ENCODE measurements around the gene IPO11. TPM values are rescaled to one million over a fixed set of nuclear protein-coding genes. Genes with fewer than 3 reads are reported as not detected.

The IPO11 gene
- total and polyA plus RNA-seq, 2 of the 4 experiments (the other 2 are of a cell fraction) = 12.6 to 40.0 TPM

DNA sequence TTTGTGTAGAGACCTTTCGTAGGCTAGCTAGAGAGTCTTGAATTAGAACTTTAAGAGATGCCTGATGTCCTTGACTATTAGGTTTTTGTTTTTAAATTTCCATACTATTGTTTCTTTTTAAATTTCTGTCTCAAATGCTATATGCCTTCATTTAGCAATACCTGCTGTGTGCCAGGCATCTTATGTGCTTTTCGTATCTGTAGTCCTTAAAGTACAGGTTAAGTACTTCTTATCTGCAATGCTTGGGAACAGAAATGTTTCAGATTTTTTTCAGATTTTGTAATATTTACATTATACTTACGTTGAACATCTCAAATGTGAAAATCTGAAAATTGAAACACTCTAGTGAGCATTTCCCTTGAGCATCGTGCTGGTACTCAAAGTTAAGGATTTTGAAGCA lies 49.0 kb downstream of the IPO11 start:
- Histone ChIP-seq H3K27me3 (ENCODE audit: control insufficient read depth, insufficient read depth, low read length) (no peaks in the 10 kb centered on the region), H3K18ac (ENCODE audit: low read depth, low read length) (no peak overlapping the region), H3K4me2 (ENCODE audit: low read depth, low read length) (no peak overlapping the region), H4K8ac (ENCODE audit: low read depth in 2 of 2, low read length in 2 of 2) (no peak overlapping the region), H3K9me3 (ENCODE audit: control insufficient read depth, insufficient read depth, low read length) (no peaks in the 10 kb centered on the region), H4K91ac (ENCODE audit: insufficient read depth, low read depth, low read length) (no peak overlapping the region), H2AK9ac (replicated peaks; ENCODE audit: low read depth, low read length, poor library complexity) (no peak overlapping the region), H3K56ac (ENCODE audit: extremely low read depth, insufficient read depth, low read length) (no peak overlapping the region), H3K36me3 (ENCODE audit: control insufficient read depth, insufficient read depth, low read length) (no peaks in the 10 kb centered on the region), H3K4ac (ENCODE audit: low read depth, low read length) (no peak overlapping the region), H2AK5ac (ENCODE audit: low read depth, low read length) (no peak overlapping the region), H4K20me1 (ENCODE audit: insufficient read depth, low read length) (peaks cover 4% of the 10 kb centered on the region), H2BK120ac (ENCODE audit: low read depth, low read length) (no peak overlapping the region), H3K23ac (ENCODE audit: low read depth, low read length) (no peak overlapping the region), H3K9me1 (ENCODE audit: insufficient read depth, low read length) (peaks cover 2% of the 10 kb centered on the region; the same call in 1 of the 2 replicates), H2BK5ac (ENCODE audit: low read depth, low read length, poor library complexity, severe bottlenecking) (no peak overlapping the region), H3K4me1 (ENCODE audit: control insufficient read depth, insufficient read depth, low read length) (peaks cover 8% of the 10 kb centered on the region; the same call in 1 of the 2 replicates), H3K14ac (replicated peaks; ENCODE audit: low read depth, low read length) (no peak overlapping the region), H3K4me3 (ENCODE audit: insufficient read depth, low read depth, low read length) (no peak overlapping the region), H2BK15ac (ENCODE audit: low read depth, low read length) (no peak overlapping the region), H2AFZ (replicated peaks; ENCODE audit: low read length, poor library complexity) (no peak overlapping the region), H3K79me1 (ENCODE audit: low read depth in 1 of 2, low read length in 2 of 2) (peaks cover 12 to 29% of the 10 kb centered on the region in 2 experiments; a peak in 3 of 4 replicates), H3K9ac (ENCODE audit: low read depth, low read length) (no peak overlapping the region), H2BK20ac (ENCODE audit: low read depth, low read length) (no peak overlapping the region), H3K27ac (ENCODE audit: insufficient read depth, low read length) (no peak overlapping the region), H4K5ac (ENCODE audit: low read depth, low read length) (no peak overlapping the region)
- ChIA-PET POLR2A (ENCODE audit: unreplicated experiment) (no interaction called here), CTCF (no interaction called here)
- TF ChIP-seq, protein P1, sequence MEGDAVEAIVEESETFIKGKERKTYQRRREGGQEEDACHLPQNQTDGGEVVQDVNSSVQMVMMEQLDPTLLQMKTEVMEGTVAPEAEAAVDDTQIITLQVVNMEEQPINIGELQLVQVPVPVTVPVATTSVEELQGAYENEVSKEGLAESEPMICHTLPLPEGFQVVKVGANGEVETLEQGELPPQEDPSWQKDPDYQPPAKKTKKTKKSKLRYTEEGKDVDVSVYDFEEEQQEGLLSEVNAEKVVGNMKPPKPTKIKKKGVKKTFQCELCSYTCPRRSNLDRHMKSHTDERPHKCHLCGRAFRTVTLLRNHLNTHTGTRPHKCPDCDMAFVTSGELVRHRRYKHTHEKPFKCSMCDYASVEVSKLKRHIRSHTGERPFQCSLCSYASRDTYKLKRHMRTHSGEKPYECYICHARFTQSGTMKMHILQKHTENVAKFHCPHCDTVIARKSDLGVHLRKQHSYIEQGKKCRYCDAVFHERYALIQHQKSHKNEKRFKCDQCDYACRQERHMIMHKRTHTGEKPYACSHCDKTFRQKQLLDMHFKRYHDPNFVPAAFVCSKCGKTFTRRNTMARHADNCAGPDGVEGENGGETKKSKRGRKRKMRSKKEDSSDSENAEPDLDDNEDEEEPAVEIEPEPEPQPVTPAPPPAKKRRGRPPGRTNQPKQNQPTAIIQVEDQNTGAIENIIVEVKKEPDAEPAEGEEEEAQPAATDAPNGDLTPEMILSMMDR (conservative IDR thresholded peaks at IDR 0.05; ENCODE audit: low read depth, low read length) = no peak
- TF ChIP-seq MAFK (IDR thresholded peaks at IDR 0.05; ENCODE audit: low read depth, low read length) = no peak
- no peak for TF ChIP-seq MAZ (IDR thresholded peaks at IDR 0.05; ENCODE audit: borderline replicate concordance, low read depth, low read length)
- no peak for TF ChIP-seq RCOR1 (IDR thresholded peaks at IDR 0.05; ENCODE audit: insufficient replicate concordance, low read length)
- no peak for TF ChIP-seq NFE2L2 (IDR thresholded peaks at IDR 0.05; ENCODE audit: low read depth, low read length)
- no peak for TF ChIP-seq CEBPB (IDR thresholded peaks at IDR 0.05; ENCODE audit: low read depth, low read length)
- TF ChIP-seq, protein P2, sequence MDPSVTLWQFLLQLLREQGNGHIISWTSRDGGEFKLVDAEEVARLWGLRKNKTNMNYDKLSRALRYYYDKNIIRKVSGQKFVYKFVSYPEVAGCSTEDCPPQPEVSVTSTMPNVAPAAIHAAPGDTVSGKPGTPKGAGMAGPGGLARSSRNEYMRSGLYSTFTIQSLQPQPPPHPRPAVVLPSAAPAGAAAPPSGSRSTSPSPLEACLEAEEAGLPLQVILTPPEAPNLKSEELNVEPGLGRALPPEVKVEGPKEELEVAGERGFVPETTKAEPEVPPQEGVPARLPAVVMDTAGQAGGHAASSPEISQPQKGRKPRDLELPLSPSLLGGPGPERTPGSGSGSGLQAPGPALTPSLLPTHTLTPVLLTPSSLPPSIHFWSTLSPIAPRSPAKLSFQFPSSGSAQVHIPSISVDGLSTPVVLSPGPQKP (IDR thresholded peaks at IDR 0.05; ENCODE audit: borderline replicate concordance, low read depth, low read length) = no peak
- no peak for TF ChIP-seq BHLHE40 (IDR thresholded peaks at IDR 0.05; ENCODE audit: low read depth, low read length)
- no peak for TF ChIP-seq MXI1 (IDR thresholded peaks at IDR 0.05; ENCODE audit: borderline replicate concordance, low read depth, low read length)
- no peak for TF ChIP-seq POLR2A (IDR thresholded peaks at IDR 0.05; ENCODE audit: low read depth, low read length)
- no peak for TF ChIP-seq CHD1 (IDR thresholded peaks at IDR 0.05; ENCODE audit: low read depth, low read length)
- TF ChIP-seq, protein P3, sequence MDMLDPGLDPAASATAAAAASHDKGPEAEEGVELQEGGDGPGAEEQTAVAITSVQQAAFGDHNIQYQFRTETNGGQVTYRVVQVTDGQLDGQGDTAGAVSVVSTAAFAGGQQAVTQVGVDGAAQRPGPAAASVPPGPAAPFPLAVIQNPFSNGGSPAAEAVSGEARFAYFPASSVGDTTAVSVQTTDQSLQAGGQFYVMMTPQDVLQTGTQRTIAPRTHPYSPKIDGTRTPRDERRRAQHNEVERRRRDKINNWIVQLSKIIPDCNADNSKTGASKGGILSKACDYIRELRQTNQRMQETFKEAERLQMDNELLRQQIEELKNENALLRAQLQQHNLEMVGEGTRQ (IDR thresholded peaks at IDR 0.05; ENCODE audit: low read depth, low read length) = no peak
- TF ChIP-seq RFX5 (IDR thresholded peaks at IDR 0.05; ENCODE audit: low read depth, low read length) = no peak
- no peak for TF ChIP-seq FOS (IDR thresholded peaks at IDR 0.05; ENCODE audit: low read depth, low read length)
- TF ChIP-seq RAD21 (IDR thresholded peaks at IDR 0.05; ENCODE audit: low read length) = no peak
- in situ Hi-C loops (cut with MboI; ENCODE audit: low sequenced_read_pairs) (no loop called here), intact Hi-C loops (cut with micrococcal nuclease) (loop anchor here (10.0 kb wide), 1 partner anchor 163 kb away; no protein-coding TSS in a partner anchor), dilution Hi-C loops (cut with HindIII; ENCODE audit: low sequenced_read_pairs, unreplicated experiment) (no loop called here)
- DNase-seq (no peak), ATAC-seq (ENCODE audit: low read depth) (no peak)
- no CpG with 5 or more reads among the region's 4 CpGs for WGBS, 2 experiments (ENCODE audit: extremely low coverage in 2 of 2, insufficient read length in 1 of 2)
- BruUV-seq (replicated peaks) = no TSS peak

Measured in IMR-90 (cell line).